Measurements from ENCODE around the gene CAPN5. TPM values are rescaled to one million over a fixed set of nuclear protein-coding genes. Genes with fewer than 3 reads are reported as not detected.

Gene CAPN5
- total and polyA plus RNA-seq, 5 experiments from 2014 or later: 6.2 to 13.1 (median 9.5) TPM

DNA sequence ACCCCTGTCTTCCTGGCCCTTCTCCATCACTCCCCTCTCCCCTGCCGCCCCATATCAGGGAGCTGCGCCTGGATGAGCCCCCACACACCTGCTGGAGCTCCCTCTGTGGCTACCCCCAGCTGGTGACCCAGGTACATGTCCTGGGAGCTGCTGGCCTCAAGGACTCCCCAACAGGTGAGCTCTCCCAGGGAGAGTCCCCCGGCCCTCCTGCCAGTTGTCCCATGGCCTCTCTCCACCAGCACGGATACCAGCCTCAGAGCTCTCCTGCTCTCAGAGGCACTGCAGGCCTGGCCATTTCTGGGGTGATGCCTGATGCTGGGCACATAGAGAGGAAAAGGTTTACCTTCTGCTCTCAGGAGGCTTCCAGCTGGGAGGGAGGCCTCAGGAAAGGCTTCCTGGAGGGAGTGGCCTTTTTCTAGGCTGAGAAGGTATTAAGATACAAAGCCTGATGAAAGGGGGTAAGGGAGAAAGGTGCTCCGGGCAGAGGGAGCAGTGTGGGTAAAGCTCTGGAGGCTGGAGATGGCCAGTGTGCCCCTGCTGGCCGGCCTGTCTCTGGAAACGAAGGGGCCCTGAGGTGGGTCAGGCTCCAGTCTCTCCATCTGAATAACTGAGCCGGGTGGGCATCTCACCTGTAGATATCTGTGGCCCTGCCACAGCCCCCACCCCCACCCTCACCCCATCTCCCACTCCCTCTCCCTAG, 55.3 kb downstream of the CAPN5 start:
- no peak for ATAC-seq
- no peak overlapping the region for H3K27ac Mint-ChIP-seq
- H3K36me3 Mint-ChIP-seq: peaks cover 0 to 37% (median 5%) of the 10 kb centered on the region in 3 donors
- peaks cover 0 to 2% (median 0%) of the 10 kb centered on the region in 5 donors for H3K27me3 Mint-ChIP-seq
- DNase-seq: no peak
- no peaks in the 10 kb centered on the region for H3K9me3 Mint-ChIP-seq
- POLR2A ChIA-PET: no interaction called here
- H3K4me3 Mint-ChIP-seq: no peak overlapping the region
- H3K4me1 Mint-ChIP-seq: peaks cover 0 to 9% (median 4%) of the 10 kb centered on the region in 4 donors

DNA sequence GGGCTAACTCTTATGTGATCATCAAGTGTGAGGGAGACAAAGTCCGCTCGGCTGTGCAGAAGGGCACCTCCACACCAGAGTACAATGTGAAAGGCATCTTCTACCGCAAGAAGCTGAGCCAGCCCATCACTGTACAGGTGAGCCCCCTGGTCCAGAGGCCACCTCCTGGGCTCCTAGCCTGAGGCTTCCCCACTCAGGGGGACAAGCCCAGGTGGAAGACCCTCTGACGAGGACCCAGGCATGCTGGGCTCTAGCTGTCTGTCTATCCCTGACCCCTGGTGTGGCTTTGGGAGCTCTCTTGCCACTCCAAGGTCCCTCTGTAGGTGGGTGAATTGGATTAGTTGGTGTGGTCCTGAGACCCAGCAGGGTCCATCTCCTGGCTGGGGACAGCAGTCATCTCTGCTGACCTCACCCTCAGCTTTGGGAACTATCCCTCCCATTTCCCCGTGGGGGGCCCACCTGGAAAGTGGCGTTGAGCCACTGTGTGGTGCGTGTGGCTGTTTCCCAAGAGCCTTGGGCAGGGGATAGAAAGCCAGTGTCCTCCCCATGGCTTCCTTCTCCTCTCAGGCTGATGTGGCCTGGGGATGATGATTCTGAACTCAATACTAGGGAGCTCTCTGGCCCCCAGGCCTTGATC, 55.9 kb downstream of the CAPN5 start:
- H3K4me1 Mint-ChIP-seq: peaks cover 6 to 16% (median 9%) of the 10 kb centered on the region in 4 donors
- peaks cover 0 to 4% (median 2%) of the 10 kb centered on the region in 5 donors for H3K27me3 Mint-ChIP-seq
- ATAC-seq (no peak), DNase-seq (no peak)
- peak overlapping the region in 1 of 10 donors; percentile 3 for H3K27ac Mint-ChIP-seq
- POLR2A ChIA-PET: no interaction called here
- no peaks in the 10 kb centered on the region for H3K9me3 Mint-ChIP-seq
- no peak overlapping the region for H3K4me3 Mint-ChIP-seq
- peaks cover 0 to 37% (median 5%) of the 10 kb centered on the region in 3 donors for H3K36me3 Mint-ChIP-seq

DNA sequence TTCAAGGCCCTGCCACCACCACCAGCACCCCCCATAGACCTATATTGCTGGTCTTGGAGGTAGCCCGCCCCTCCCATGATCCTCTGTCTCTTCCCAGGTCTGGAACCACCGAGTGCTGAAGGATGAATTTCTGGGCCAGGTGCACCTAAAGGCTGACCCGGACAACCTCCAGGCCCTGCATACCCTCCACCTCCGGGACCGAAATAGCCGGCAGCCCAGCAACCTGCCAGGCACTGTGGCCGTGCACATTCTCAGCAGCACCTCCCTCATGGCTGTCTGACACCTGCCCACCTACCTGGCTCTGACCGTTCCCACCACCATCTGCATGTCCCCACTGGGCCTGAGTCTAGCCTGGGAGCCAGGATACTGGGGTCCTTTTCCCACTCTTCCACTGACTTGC, 56.8 kb downstream of the CAPN5 start:
- POLR2A ChIA-PET: no interaction called here
- no peaks in the 10 kb centered on the region for H3K9me3 Mint-ChIP-seq
- peaks cover 0 to 9% (median 3%) of the 10 kb centered on the region in 5 donors for H3K27me3 Mint-ChIP-seq
- peak overlapping the region in 1 of 10 donors; percentile 15 for H3K27ac Mint-ChIP-seq
- H3K4me3 Mint-ChIP-seq: no peak overlapping the region
- ATAC-seq (no peak), DNase-seq (no peak)
- peaks cover 0 to 37% (median 5%) of the 10 kb centered on the region in 3 donors for H3K36me3 Mint-ChIP-seq
- H3K4me1 Mint-ChIP-seq: peaks cover 6 to 22% (median 12%) of the 10 kb centered on the region in 4 donors

DNA sequence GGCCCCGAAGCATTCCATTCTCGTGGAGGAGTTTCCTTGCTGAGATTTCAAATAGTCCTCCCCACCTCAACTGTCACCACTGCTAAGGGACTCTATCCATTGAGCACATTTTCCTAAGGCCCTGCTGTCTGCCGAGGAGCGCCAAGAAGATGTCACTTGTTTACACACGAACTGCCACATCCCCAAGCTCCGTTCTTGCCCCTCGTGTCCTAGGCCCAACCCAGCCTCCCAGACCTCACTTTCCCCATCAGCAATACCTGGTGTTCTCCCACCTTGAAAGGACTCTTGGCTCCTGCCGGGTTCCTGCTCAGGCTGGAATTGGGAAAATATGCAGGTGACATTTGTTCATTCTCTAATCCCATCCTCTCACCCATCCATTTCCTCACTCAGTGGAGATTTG, 57.3 kb downstream of the CAPN5 start:
- Mint-ChIP-seq H3K9me3 (no peaks in the 10 kb centered on the region), H3K27ac (no peak overlapping the region), H3K4me1 (peaks cover 8 to 22% (median 13%) of the 10 kb centered on the region in 4 donors), H3K4me3 (peak overlapping the region in 1 of 10 donors; percentile 54), H3K27me3 (peaks cover 0 to 9% (median 3%) of the 10 kb centered on the region in 5 donors), H3K36me3 (peaks cover 0 to 34% (median 5%) of the 10 kb centered on the region in 3 donors)
- DNase-seq: no peak
- POLR2A ChIA-PET: no interaction called here
- ATAC-seq: no peak

- peak overlapping the region in 1 of 10 donors; percentile 54 for H3K4me3 Mint-ChIP-seq
- ATAC-seq (no peak), DNase-seq (no peak)
- peaks cover 8 to 22% (median 13%) of the 10 kb centered on the region in 4 donors for H3K4me1 Mint-ChIP-seq
- no peak overlapping the region for H3K27ac Mint-ChIP-seq
- H3K36me3 Mint-ChIP-seq: peaks cover 0 to 33% (median 5%) of the 10 kb centered on the region in 3 donors
- H3K27me3 Mint-ChIP-seq: peaks cover 0 to 9% (median 3%) of the 10 kb centered on the region in 5 donors
- POLR2A ChIA-PET: no interaction called here
- H3K9me3 Mint-ChIP-seq: no peaks in the 10 kb centered on the region
Observed at GRCh38 chr11:77124488-77124887, 57.7 kb downstream of the CAPN5 start.

GRCh38 chr11:77125191-77125590, 58.4 kb downstream of the CAPN5 start:
- peaks cover 0 to 27% (median 5%) of the 10 kb centered on the region in 3 donors for H3K36me3 Mint-ChIP-seq
- peaks cover 8 to 22% (median 13%) of the 10 kb centered on the region in 4 donors for H3K4me1 Mint-ChIP-seq
- H3K9me3 Mint-ChIP-seq: no peaks in the 10 kb centered on the region
- H3K27ac Mint-ChIP-seq: peak overlapping the region in 1 of 10 donors; percentile 16
- POLR2A ChIA-PET: no interaction called here
- peaks cover 0 to 9% (median 3%) of the 10 kb centered on the region in 5 donors for H3K27me3 Mint-ChIP-seq
- H3K4me3 Mint-ChIP-seq: no peak overlapping the region
- ATAC-seq: no peak
- no peak for DNase-seq

DNA sequence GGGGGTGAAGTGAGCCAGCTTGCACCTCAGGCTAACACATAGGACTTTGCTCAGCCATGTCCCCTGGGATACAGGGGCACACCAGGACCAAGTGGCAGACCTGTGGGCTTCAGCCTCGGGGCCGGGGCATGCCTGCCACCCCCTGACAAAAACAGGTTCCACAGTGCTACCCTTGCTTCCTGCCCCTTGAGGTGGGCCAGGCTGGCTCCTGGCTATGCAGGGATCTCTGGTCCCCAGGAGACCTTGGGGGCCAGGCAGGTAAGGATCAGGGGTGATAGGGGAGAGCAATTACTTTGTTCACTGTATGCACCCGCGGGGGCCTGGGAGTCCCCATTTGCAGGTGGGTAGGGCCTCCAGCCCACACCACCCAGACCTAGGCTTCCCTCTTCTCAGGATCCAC, 58.9 kb downstream of the CAPN5 start:
- Mint-ChIP-seq H3K36me3 (peaks cover 0 to 22% (median 4%) of the 10 kb centered on the region in 3 donors), H3K9me3 (no peaks in the 10 kb centered on the region), H3K4me3 (peak overlapping the region in 1 of 10 donors; percentile 39), H3K27ac (no peak overlapping the region), H3K27me3 (peaks cover 0 to 9% (median 3%) of the 10 kb centered on the region in 5 donors), H3K4me1 (peaks cover 8 to 22% (median 13%) of the 10 kb centered on the region in 4 donors)
- DNase-seq (no peak), ATAC-seq (no peak)
- POLR2A ChIA-PET: no interaction called here

GRCh38 chr11:77126156-77126775, 59.5 kb downstream of the CAPN5 start:
- H3K27ac Mint-ChIP-seq: peak overlapping the region in 2 of 10 donors; percentile 21 to 88
- no peaks in the 10 kb centered on the region for H3K9me3 Mint-ChIP-seq
- H3K4me1 Mint-ChIP-seq: peaks cover 8 to 22% (median 13%) of the 10 kb centered on the region in 4 donors
- H3K4me3 Mint-ChIP-seq: peak overlapping the region in 6 of 10 donors; percentile 20 to 77 (median 45)
- peaks cover 0 to 9% (median 3%) of the 10 kb centered on the region in 5 donors for H3K27me3 Mint-ChIP-seq
- POLR2A ChIA-PET: interaction anchor here (1.5 kb wide), 1 partner anchor 63 kb away, joined by 3 read pairs; no protein-coding TSS in a partner anchor
- peaks cover 0 to 17% (median 0%) of the 10 kb centered on the region in 3 donors for H3K36me3 Mint-ChIP-seq
- DNase-seq (no peak), ATAC-seq (no peak)

DNA sequence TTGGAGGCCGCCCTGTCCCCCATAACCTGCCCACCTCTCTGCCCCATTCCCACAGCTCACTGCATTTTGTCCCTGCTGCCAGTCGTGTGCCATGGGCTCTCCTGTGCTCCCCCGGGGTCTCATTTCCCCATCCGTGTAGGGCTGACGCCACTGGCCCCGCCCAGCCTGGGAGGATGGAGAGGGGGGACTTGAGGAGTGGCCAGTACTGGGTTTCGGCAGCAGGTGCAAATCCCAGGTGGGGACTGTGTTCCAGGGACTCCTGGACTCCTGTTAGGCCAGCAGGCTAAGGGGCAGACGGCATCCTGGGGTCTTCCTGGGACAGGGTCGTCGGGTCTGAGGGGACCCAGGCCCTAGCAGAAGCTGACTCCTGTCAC, 60.1 kb downstream of the CAPN5 start:
- H3K4me1 Mint-ChIP-seq: peaks cover 8 to 22% (median 13%) of the 10 kb centered on the region in 4 donors
- peaks cover 0 to 9% (median 3%) of the 10 kb centered on the region in 5 donors for H3K27me3 Mint-ChIP-seq
- no peak for DNase-seq
- peak in 1 of 2 donors; percentile 12 for ATAC-seq
- no peaks in the 10 kb centered on the region for H3K9me3 Mint-ChIP-seq
- H3K36me3 Mint-ChIP-seq: peaks cover 0 to 17% (median 0%) of the 10 kb centered on the region in 3 donors
- peak overlapping the region in 5 of 10 donors; percentile 61 to 79 (median 72) for H3K4me3 Mint-ChIP-seq
- H3K27ac Mint-ChIP-seq: peak overlapping the region in 1 of 10 donors; percentile 88
- POLR2A ChIA-PET: interaction anchor here (1.5 kb wide), 1 partner anchor 62 kb away, joined by 3 read pairs; no protein-coding TSS in a partner anchor

- peaks cover 0 to 17% (median 0%) of the 10 kb centered on the region in 3 donors for H3K36me3 Mint-ChIP-seq
- ATAC-seq (peak; percentile 86 to 89), DNase-seq (peak; percentile 35 to 75 (median 63))
- POLR2A ChIA-PET: interaction anchor here (1.5 kb wide), 1 partner anchor 62 kb away, joined by 3 read pairs; no protein-coding TSS in a partner anchor
- no peaks in the 10 kb centered on the region for H3K9me3 Mint-ChIP-seq
- peaks cover 0 to 9% (median 3%) of the 10 kb centered on the region in 5 donors for H3K27me3 Mint-ChIP-seq
- H3K4me1 Mint-ChIP-seq: peaks cover 8 to 22% (median 13%) of the 10 kb centered on the region in 4 donors
- peak overlapping the region in 1 of 10 donors; percentile 34 for H3K27ac Mint-ChIP-seq
- H3K4me3 Mint-ChIP-seq: peak overlapping the region; percentile 53 to 83 (median 70)
Observed at GRCh38 chr11:77127235-77127911, 60.6 kb downstream of the CAPN5 start.

- H3K9me3 Mint-ChIP-seq: no peaks in the 10 kb centered on the region
- H3K4me3 Mint-ChIP-seq: peak within 1 kb of the TSS; percentile 53 to 83 (median 70)
- H3K27ac Mint-ChIP-seq: peak within 1 kb of the TSS in 3 of 10 donors; percentile 22 to 50 (median 34)
- H3K36me3 Mint-ChIP-seq: peaks cover 0 to 11% (median 0%) of the 10 kb centered on the region in 3 donors
- no peak for DNase-seq
- POLR2A ChIA-PET: no interaction called here
- H3K4me1 Mint-ChIP-seq: peaks cover 8 to 22% (median 13%) of the 10 kb centered on the region in 4 donors
- H3K27me3 Mint-ChIP-seq: peaks cover 0 to 9% (median 3%) of the 10 kb centered on the region in 5 donors
- peak in 1 of 2 donors; percentile 13 for ATAC-seq
Observed at GRCh38 chr11:77127920-77128691, 61.3 kb downstream of the CAPN5 start, which contains the start of gene MYO7A. Gene MYO7A, plus strand, starts transcription at chr11:77128246. Its CDS starts 2,389 bp downstream, at chr11:77130635.

Measured in naive thymus-derived CD8-positive, alpha-beta T cell (primary cell).